HG02870 (cell line): ENCODE measurements around the gene HSFX4.
"Not testable (repeated sequence)": the region's sequence is repeated elsewhere in the genome, so short reads cannot be mapped to it uniquely, and the experiment has no call there.

ENCODE experiments used
- ATAC-seq: cut with Tn5 transposase; IDR thresholded peaks from one replicate; pipeline ENCODE4 v1.9.1; 2021; ENCODE audit warnings: mild to moderate bottlenecking, moderate library complexity; ENCODE audit not compliant: unreplicated experiment

HSFX4 gene

GRCh38 chrX:149929400-149929799, at the start of gene HSFX4:
Gene HSFX4 (plus strand): TSS chrX:149929573. CDS start chrX:149929645, 72 bp downstream.
- not testable (repeated sequence) for ATAC-seq

- ATAC-seq, result no peak
Measured at GRCh38 chrX:149881081-149881711, 48.2 kb upstream of the HSFX4 start, which contains the start of gene MAGEA8. Gene MAGEA8 (plus strand): TSS chrX:149881183. CDS start chrX:149884273, 3,090 bp downstream.

GRCh38 chrX:149890828-149891227, 38.5 kb upstream of the HSFX4 start:
- not testable (repeated sequence) for ATAC-seq

GRCh38 chrX:149898554-149898953, 30.8 kb upstream of the HSFX4 start:
- ATAC-seq, result peak; percentile 50

- ATAC-seq, result peak; percentile 82
Measured at GRCh38 chrX:149903889-149904748, 25.3 kb upstream of the HSFX4 start.

- peak; percentile 63 for ATAC-seq
Measured at GRCh38 chrX:149908308-149908707, 21.1 kb upstream of the HSFX4 start.

- ATAC-seq, result no peak
Measured at GRCh38 chrX:149908727-149909126, 20.6 kb upstream of the HSFX4 start.

- ATAC-seq, result no peak
Measured at GRCh38 chrX:149909324-149910177, 19.8 kb upstream of the HSFX4 start.

- ATAC-seq, result no peak
Measured at GRCh38 chrX:149910178-149910695, 19.1 kb upstream of the HSFX4 start.

- peak; percentile 97 for ATAC-seq
Measured at GRCh38 chrX:149916745-149917392, 12.5 kb upstream of the HSFX4 start.

- ATAC-seq, result not testable (repeated sequence)
Measured at GRCh38 chrX:149923836-149924235, 5.5 kb upstream of the HSFX4 start.

GRCh38 chrX:149924434-149924833, 4.9 kb upstream of the HSFX4 start:
- ATAC-seq, result not testable (repeated sequence)

GRCh38 chrX:149927245-149927963, 2.0 kb upstream of the HSFX4 start:
- peak; percentile 45 for ATAC-seq

- ATAC-seq, result peak; percentile 43
Measured at GRCh38 chrX:149927964-149928258, 1.5 kb upstream of the HSFX4 start.

- not testable (repeated sequence) for ATAC-seq
Measured at GRCh38 chrX:149928635-149929034, 738 bp upstream of the HSFX4 start.

- ATAC-seq, result not testable (repeated sequence)
Measured at GRCh38 chrX:149931355-149931754, 2.0 kb downstream of the HSFX4 start.

- ATAC-seq, result not testable (repeated sequence)
Measured at GRCh38 chrX:149932150-149932549, 2.8 kb downstream of the HSFX4 start.

- not testable (repeated sequence) for ATAC-seq
Measured at GRCh38 chrX:149932970-149933369, 3.6 kb downstream of the HSFX4 start.

GRCh38 chrX:149933547-149933946, 4.2 kb downstream of the HSFX4 start:
- not testable (repeated sequence) for ATAC-seq

GRCh38 chrX:149937328-149937727, 8.0 kb downstream of the HSFX4 start:
- not testable (repeated sequence) for ATAC-seq
